Astrocyte (in vitro differentiated cells and primary cell): ENCODE results near the gene NOS1AP. TPM values are rescaled to one million over a fixed set of nuclear protein-coding genes. Genes with fewer than 3 reads are reported as not detected.

Source experiments
- DNase-seq: peaks from one replicate; pipeline ENCODE4 v3.0.0-alpha.2; 2010; ENCODE audit warnings: low read depth
- FAIRE-seq: peaks from 2 replicates; lab custom pipeline; 2011; peaks lifted over from hg19 to GRCh38; lab: Jason Lieb, UNC
- H2AFZ ChIP-seq: 2 replicates; pipeline ENCODE4 v1.6.0; 2012; ENCODE audit warnings: low read depth, low read length, inconsistent platforms
- H3K27ac ChIP-seq: 2 replicates; pipeline ENCODE4 v1.5.1; 2011; ENCODE audit warnings: low read depth, low read length, inconsistent platforms
- H3K27me3 ChIP-seq: 2 replicates; pipeline ENCODE4 v1.6.0; 2011; ENCODE audit warnings: low read length, inconsistent platforms; ENCODE audit not compliant: insufficient read depth
- H3K36me3 ChIP-seq: 2 replicates; pipeline ENCODE4 v1.5.1; 2011; ENCODE audit warnings: low read length, inconsistent platforms; ENCODE audit not compliant: insufficient read depth
- H3K4me1 ChIP-seq: 2 replicates; pipeline ENCODE4 v1.5.1; 2011; ENCODE audit warnings: low read length, inconsistent platforms; ENCODE audit not compliant: insufficient read depth
- H3K4me2 ChIP-seq: 2 replicates; pipeline ENCODE4 v1.6.0; 2012; ENCODE audit warnings: low read length, inconsistent platforms
- H3K4me3 ChIP-seq: 2 replicates; pipeline ENCODE4 v1.5.1; 2011; ENCODE audit warnings: low read depth, mild to moderate bottlenecking, low read length, inconsistent platforms; ENCODE audit not compliant: insufficient read depth
- H3K79me2 ChIP-seq: 2 replicates; pipeline ENCODE4 v1.6.0; 2012; ENCODE audit warnings: mild to moderate bottlenecking, low read length, inconsistent platforms; ENCODE audit not compliant: insufficient read depth
- H3K9ac ChIP-seq: 2 replicates; pipeline ENCODE4 v1.6.0; 2012; ENCODE audit warnings: mild to moderate bottlenecking, low read length, inconsistent platforms
- H3K9me3 ChIP-seq: 2 replicates; pipeline ENCODE4 v1.5.1; 2012; ENCODE audit warnings: low read depth, mild to moderate bottlenecking, low read length, inconsistent platforms; ENCODE audit not compliant: insufficient read depth
- H4K20me1 ChIP-seq: 2 replicates; pipeline ENCODE4 v1.6.0; 2012; ENCODE audit warnings: low read length, inconsistent platforms; ENCODE audit not compliant: insufficient read depth
- H3K27ac Mint-ChIP-seq: one replicate; pipeline ENCODE4 v1.8.0; 2021; ENCODE audit warnings: mild to moderate bottlenecking, mixed read lengths; ENCODE audit not compliant: unreplicated experiment
- H3K27me3 Mint-ChIP-seq: one replicate; pipeline ENCODE4 v1.8.0; 2021; ENCODE audit warnings: low read depth, mixed read lengths; ENCODE audit not compliant: unreplicated experiment
- H3K36me3 Mint-ChIP-seq: one replicate; pipeline ENCODE4 v1.8.0; 2021; ENCODE audit warnings: low read depth, mixed read lengths; ENCODE audit not compliant: unreplicated experiment
- H3K4me1 Mint-ChIP-seq: one replicate; pipeline ENCODE4 v1.8.0; 2021; ENCODE audit warnings: low read depth, mixed read lengths; ENCODE audit not compliant: unreplicated experiment
- H3K4me3 Mint-ChIP-seq: one replicate; pipeline ENCODE4 v1.8.0; 2021; ENCODE audit warnings: mild to moderate bottlenecking, moderate library complexity, mixed read lengths; ENCODE audit not compliant: unreplicated experiment
- H3K9me3 Mint-ChIP-seq: one replicate; pipeline ENCODE4 v1.8.0; 2021; ENCODE audit warnings: mild to moderate bottlenecking, mixed read lengths; ENCODE audit not compliant: unreplicated experiment
- EZH2 ChIP-seq: IDR thresholded peaks from 2 replicates; pipeline ENCODE4 v1.6.1; 2012; ENCODE audit warnings: mild to moderate bottlenecking, low read length, inconsistent platforms; ENCODE audit not compliant: insufficient read depth
- total RNA-seq: library from RNA; stranded (reverse); gene quantifications from 2 replicates; pipeline ENCODE4 v1.2.1, GENCODE V29; 2021
- TF ChIP-seq, protein P1 (sequence below): IDR thresholded peaks from 2 replicates; pipeline ENCODE4 v1.5.1; 2011; ENCODE audit warnings: low read depth, mild to moderate bottlenecking, inconsistent platforms, low read length, moderate library complexity; ENCODE audit not compliant: insufficient read depth

Gene NOS1AP
- total RNA-seq, 1 donor from 2014 or later: 1.2 TPM

DNA sequence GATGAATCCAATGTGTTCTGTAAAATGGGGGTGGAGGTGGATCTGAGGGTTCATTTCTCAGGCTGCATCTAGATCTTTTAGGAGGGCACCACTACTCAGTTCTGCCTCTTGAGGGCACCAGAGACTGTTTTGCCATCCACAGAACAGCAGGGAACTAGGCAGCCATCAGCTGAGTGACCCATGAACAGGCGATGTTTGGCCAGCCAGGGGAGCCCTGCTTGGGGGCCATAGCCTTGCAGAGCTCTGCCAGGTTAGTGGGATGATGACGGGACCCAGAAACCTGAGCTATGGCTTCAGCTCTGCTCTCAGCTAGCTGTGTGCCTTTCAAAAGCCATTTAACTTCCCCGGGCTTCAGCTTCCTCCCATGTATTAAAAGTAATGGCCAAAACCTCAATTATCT, 13.4 kb upstream of the NOS1AP start:
- Histone ChIP-seq H3K4me2 (no peak overlapping the region), H3K9me3 (no peaks in the 10 kb centered on the region), H3K79me2 (no peaks in the 10 kb centered on the region), H3K27me3 (no peaks in the 10 kb centered on the region), H3K9ac (no peak overlapping the region), H2AFZ (peak overlapping the region; percentile 55), H4K20me1 (no peaks in the 10 kb centered on the region), H3K4me1 (peaks cover 10% of the 10 kb centered on the region), H3K27ac (no peak overlapping the region), H3K4me3 (no peak overlapping the region), H3K36me3 (no peaks in the 10 kb centered on the region)
- no peak overlapping the region for H3K27ac Mint-ChIP-seq
- no peaks in the 10 kb centered on the region for H3K36me3 Mint-ChIP-seq
- no peak overlapping the region for H3K4me3 Mint-ChIP-seq
- peak; percentile 29 for DNase-seq
- no peak for TF ChIP-seq EZH2
- TF ChIP-seq, protein P1, sequence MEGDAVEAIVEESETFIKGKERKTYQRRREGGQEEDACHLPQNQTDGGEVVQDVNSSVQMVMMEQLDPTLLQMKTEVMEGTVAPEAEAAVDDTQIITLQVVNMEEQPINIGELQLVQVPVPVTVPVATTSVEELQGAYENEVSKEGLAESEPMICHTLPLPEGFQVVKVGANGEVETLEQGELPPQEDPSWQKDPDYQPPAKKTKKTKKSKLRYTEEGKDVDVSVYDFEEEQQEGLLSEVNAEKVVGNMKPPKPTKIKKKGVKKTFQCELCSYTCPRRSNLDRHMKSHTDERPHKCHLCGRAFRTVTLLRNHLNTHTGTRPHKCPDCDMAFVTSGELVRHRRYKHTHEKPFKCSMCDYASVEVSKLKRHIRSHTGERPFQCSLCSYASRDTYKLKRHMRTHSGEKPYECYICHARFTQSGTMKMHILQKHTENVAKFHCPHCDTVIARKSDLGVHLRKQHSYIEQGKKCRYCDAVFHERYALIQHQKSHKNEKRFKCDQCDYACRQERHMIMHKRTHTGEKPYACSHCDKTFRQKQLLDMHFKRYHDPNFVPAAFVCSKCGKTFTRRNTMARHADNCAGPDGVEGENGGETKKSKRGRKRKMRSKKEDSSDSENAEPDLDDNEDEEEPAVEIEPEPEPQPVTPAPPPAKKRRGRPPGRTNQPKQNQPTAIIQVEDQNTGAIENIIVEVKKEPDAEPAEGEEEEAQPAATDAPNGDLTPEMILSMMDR: peak; percentile 91
- H3K27me3 Mint-ChIP-seq: peaks cover 2% of the 10 kb centered on the region
- no peaks in the 10 kb centered on the region for H3K9me3 Mint-ChIP-seq
- H3K4me1 Mint-ChIP-seq: peaks cover 6% of the 10 kb centered on the region
- FAIRE-seq: no peak

DNA sequence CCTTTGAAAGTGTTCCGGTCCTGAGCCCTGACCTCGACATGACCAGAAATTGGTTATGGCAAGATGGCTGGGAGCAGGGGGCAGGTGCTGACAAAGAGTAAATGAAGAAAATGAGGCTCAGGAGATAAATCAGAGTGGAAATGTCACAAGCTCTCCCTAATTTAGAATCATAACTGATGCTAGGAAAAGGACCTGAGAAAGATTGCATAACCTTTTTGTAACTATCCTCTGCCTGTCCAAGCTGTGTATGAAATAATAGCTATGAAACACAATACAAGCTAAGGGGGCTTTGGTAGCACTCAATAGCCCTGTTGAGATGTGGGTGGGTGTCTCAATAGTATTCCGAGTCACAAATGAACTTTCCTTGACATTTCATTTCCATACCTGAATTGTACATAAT, 12.9 kb upstream of the NOS1AP start:
- Histone ChIP-seq H2AFZ (no peak overlapping the region), H3K9me3 (no peaks in the 10 kb centered on the region), H3K79me2 (no peaks in the 10 kb centered on the region), H3K36me3 (no peaks in the 10 kb centered on the region), H3K27ac (no peak overlapping the region), H4K20me1 (no peaks in the 10 kb centered on the region), H3K27me3 (no peaks in the 10 kb centered on the region), H3K4me3 (no peak overlapping the region), H3K4me1 (peaks cover 10% of the 10 kb centered on the region), H3K9ac (no peak overlapping the region), H3K4me2 (no peak overlapping the region)
- no peak for TF ChIP-seq EZH2
- TF ChIP-seq, protein P1: no peak
- no peak overlapping the region for H3K27ac Mint-ChIP-seq
- DNase-seq (no peak), FAIRE-seq (no peak)
- H3K27me3 Mint-ChIP-seq: peaks cover 2% of the 10 kb centered on the region
- H3K36me3 Mint-ChIP-seq: no peaks in the 10 kb centered on the region
- H3K4me3 Mint-ChIP-seq: no peak overlapping the region
- no peaks in the 10 kb centered on the region for H3K9me3 Mint-ChIP-seq
- H3K4me1 Mint-ChIP-seq: peaks cover 6% of the 10 kb centered on the region

DNA sequence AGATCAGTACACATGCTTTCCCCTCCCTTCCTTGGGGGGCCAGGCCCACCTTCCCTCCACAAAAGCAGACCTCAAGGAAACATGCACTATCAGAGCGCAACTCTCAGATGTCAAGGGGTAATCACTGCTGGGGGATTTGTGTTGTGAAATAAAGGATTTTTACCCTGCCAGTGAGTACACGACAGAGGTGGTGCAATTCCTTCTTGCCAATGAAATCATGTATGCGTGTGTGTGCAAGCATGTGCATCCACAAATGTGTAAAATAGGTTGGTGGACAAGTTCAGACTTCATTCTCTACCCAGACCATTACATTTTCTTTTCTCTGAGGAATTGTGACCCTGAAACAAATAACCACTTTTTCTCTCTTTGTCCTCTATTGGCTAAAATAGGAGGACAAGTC, 9.8 kb upstream of the NOS1AP start:
- no peaks in the 10 kb centered on the region for H3K36me3 ChIP-seq
- no peak overlapping the region for H3K4me3 Mint-ChIP-seq
- no peak for FAIRE-seq
- H3K36me3 Mint-ChIP-seq: no peaks in the 10 kb centered on the region
- no peaks in the 10 kb centered on the region for H3K9me3 Mint-ChIP-seq
- no peaks in the 10 kb centered on the region for H3K9me3 ChIP-seq
- H3K27ac ChIP-seq: no peak overlapping the region
- H3K27me3 Mint-ChIP-seq: peaks cover 2% of the 10 kb centered on the region
- no peak overlapping the region for H3K4me3 ChIP-seq
- no peaks in the 10 kb centered on the region for H3K27me3 ChIP-seq
- H3K4me1 ChIP-seq: peaks cover 13% of the 10 kb centered on the region
- no peak overlapping the region for H3K4me2 ChIP-seq
- no peak overlapping the region for H3K27ac Mint-ChIP-seq
- H2AFZ ChIP-seq: no peak overlapping the region
- no peaks in the 10 kb centered on the region for H4K20me1 ChIP-seq
- no peak for DNase-seq
- peaks cover 6% of the 10 kb centered on the region for H3K4me1 Mint-ChIP-seq
- TF ChIP-seq, protein P1: no peak
- no peak for TF ChIP-seq EZH2
- no peaks in the 10 kb centered on the region for H3K79me2 ChIP-seq
- no peak overlapping the region for H3K9ac ChIP-seq
